K562 (cell line): ENCODE results near the gene RHOV. TPM values are rescaled to one million over a fixed set of nuclear protein-coding genes. Genes with fewer than 3 reads are reported as not detected.
A peak's percentile ranks its signal among the peaks of the same experiment; 100 is the strongest.

Experiments used
- ARID3B ChIP-seq: fragments of 250-450 bp; sonication (Bioruptor Pico); IDR thresholded peaks from 2 replicates; pipeline ENCODE4 v1.4.0; 2020; ENCODE audit warnings: borderline replicate concordance
- HMGN3 ChIP-seq: IDR thresholded peaks from 2 replicates; pipeline ENCODE4 v1.6.1; 2011; ENCODE audit warnings: borderline replicate concordance, low read depth, mild to moderate bottlenecking, mixed read lengths, low read length; ENCODE audit not compliant: insufficient read length; ENCODE audit errors: extremely low read depth
- MGA ChIP-seq: fragments of 450-650 bp; IDR thresholded peaks from 2 replicates; pipeline ENCODE4 v1.6.1; 2016; ENCODE audit warnings: mild to moderate bottlenecking, moderate library complexity
- ZBED1 ChIP-seq: IDR thresholded peaks from 2 replicates; pipeline ENCODE4 v1.6.1; 2014
- ZBTB43 ChIP-seq: sonication (generic); formaldehyde crosslinking; IDR thresholded peaks from 2 replicates; pipeline ENCODE4 v1.8.0; 2023; ENCODE audit warnings: mild to moderate bottlenecking, missing genetic modification reagents
- polyA plus RNA-seq, 8 experiments: library from polyadenylated mRNA; depleted of rRNA in 4 of 8; stranded (reverse) in 5 of 8; unstranded in 3 of 8; fragments of >200 nt; fragmentation: Nextera tagmentation in 2 of 8; fragmentation: Illumina TruSeq in 1 of 8; extraction: Ambion mirVana in 2 of 8; extraction: Trizol in 1 of 8; gene quantifications; 2 replicates each; pipeline versions ENCODE4 v1.2.1 to v1.2.3, GENCODE V29; 2011 to 2014; ENCODE audit warnings: inconsistent platforms in 1 of 8, missing spikeins in 1 of 8
- total RNA-seq, 7 experiments: library from RNA; depleted of rRNA in 6 of 7; stranded (reverse); fragments of >200 nt in 6 of 7; fragmentation: Illumina TruSeq in 2 of 7; extraction: Trizol in 2 of 7; gene quantifications; 2 replicates each; pipeline versions ENCODE4 v1.2.1 to v1.2.3, GENCODE V29; 2011 to 2021; ENCODE audit warnings: low replicate concordance in 1 of 7

RHOV gene
- total and polyA plus RNA-seq, 9 of the 15 experiments (the other 6 are each of a cell fraction or from before 2014, with no cell fraction given): 0.08 to 2.0 (median 1.1) TPM

GRCh38 chr15:40894681-40895448 is 20.8 kb upstream of the RHOV start (continued):
- TF ChIP-seq ARID3B (CRISPR knock-in tag) (no peak), HMGN3 (no peak), ZBTB43 (CRISPR knock-in tag) (peak; percentile 47; the same call in 1 of the 2 replicates), ZBED1 (no peak), MGA (peak; percentile 83)
